HCT116 (cell line): ENCODE measurements around the gene ZNF425. TPM values are rescaled to one million over a fixed set of nuclear protein-coding genes. Genes with fewer than 3 reads are reported as not detected.

Experiments
- ATAC-seq: fragments of 200-7000 bp; cut with Tn5 transposase; 2 replicates; pipeline ENCODE4 v1.9.1; 2020; ENCODE audit warnings: mild to moderate bottlenecking, moderate library complexity
- BruUV-seq: library from RNA; stranded (reverse); fragments of 400-500 nt; replicated peaks from 2 replicates; lab custom pipeline; 2021; lab: Mats Ljungman, UMichigan
- CTCF ChIA-PET: fragments of 300-600 bp; sonication (Branson Sonifier 250); formaldehyde crosslinking; loops from one replicate; lab custom pipeline; 2021; ENCODE audit warnings: antibody characterized with exemption; lab: Charles Lee
- POLR2A ChIA-PET: fragments of 300-600, 350-600 bp; sonication (Branson Sonifier 250); formaldehyde crosslinking; loops from one replicate; lab custom pipeline; 2021; ENCODE audit warnings: antibody characterized with exemption; lab: Charles Lee
- RAD21 ChIA-PET, 2 experiments: fragments of 300-600 bp; sonication (Branson Sonifier 250); formaldehyde crosslinking; loops; one replicate each; lab custom pipeline; 2023; ENCODE audit warnings: low total read pairs in 2 of 2; ENCODE audit not compliant: uncharacterized antibody in 2 of 2, unreplicated experiment in 2 of 2, low non-redundant PET in 1 of 2; lab: Charles Lee
- DNase-seq: peaks from one replicate; pipeline ENCODE4 v3.0.0-alpha.2; 2010; ENCODE audit warnings: low read depth, low spot score
- H2AFZ ChIP-seq: fragments of 200-600 bp; shearing (Covaris generic), sonication (generic); 2 replicates; pipeline ENCODE4 v1.6.1; 2017; ENCODE audit warnings: low read depth, mixed run types, mixed read lengths, antibody characterized with exemption, low read length; ENCODE audit not compliant: poor library complexity, severe bottlenecking
- H3K27ac ChIP-seq: 2 replicates; pipeline ENCODE4 v1.5.1; 2012; ENCODE audit warnings: low read depth, low read length
- H3K27me3 ChIP-seq: fragments of 200-600 bp; sonication (generic); 2 replicates; pipeline ENCODE4 v1.6.1; 2016; ENCODE audit warnings: mixed run types, low read length, mixed read lengths; ENCODE audit not compliant: insufficient read depth
- H3K36me3 ChIP-seq, 2 experiments: fragments of 200-500 bp in 1 of 2; fragments of 200-600 bp in 1 of 2; sonication (Bioruptor generic) in 1 of 2; sonication (generic) in 1 of 2; 2 replicates each; pipeline versions ENCODE4 v1.5.1 to v1.6.1; 2014 to 2016; ENCODE audit warnings: low read length in 2 of 2, inconsistent platforms in 1 of 2, mixed read lengths in 1 of 2, mixed run types in 1 of 2; ENCODE audit not compliant: insufficient read depth in 2 of 2, control insufficient read depth in 1 of 2
- H3K4me1 ChIP-seq, 2 experiments: fragments of 200-600 bp in 1 of 2; sonication (generic) in 1 of 2; 2 replicates each; pipeline versions ENCODE4 v1.5.1 to v1.6.1; 2012 to 2017; ENCODE audit warnings: low read length in 2 of 2, inconsistent platforms in 1 of 2, mild to moderate bottlenecking in 1 of 2, mixed read lengths in 1 of 2, mixed run types in 1 of 2, moderate library complexity in 1 of 2; ENCODE audit not compliant: insufficient read depth in 2 of 2, control insufficient read depth in 1 of 2
- H3K4me2 ChIP-seq: fragments of 200-600 bp; sonication (generic); 2 replicates; pipeline ENCODE4 v1.6.1; 2017; ENCODE audit warnings: mixed run types, low read length, mixed read lengths
- H3K4me3 ChIP-seq, 2 experiments: fragments of 200-600 bp in 1 of 2; sonication (generic) in 1 of 2; replicated peaks in 1 of 2; 2 replicates each; pipeline ENCODE4 v1.5.1; 2011 to 2016; ENCODE audit warnings: low read length in 2 of 2, control low read depth in 1 of 2, low read depth in 1 of 2, mild to moderate bottlenecking in 1 of 2, mixed read lengths in 1 of 2, mixed run types in 1 of 2
- H3K79me2 ChIP-seq: fragments of 200-600 bp; sonication (generic); 2 replicates; pipeline ENCODE4 v1.6.1; 2017; ENCODE audit warnings: mild to moderate bottlenecking, mixed run types, low read length, moderate library complexity, mixed read lengths; ENCODE audit not compliant: insufficient read depth
- H3K9ac ChIP-seq: fragments of 200-600 bp; sonication (generic); 2 replicates; pipeline ENCODE4 v1.6.1; 2016; ENCODE audit warnings: low read length, mixed read lengths
- H3K9me2 ChIP-seq: fragments of 200-600 bp; sonication (generic), shearing (Covaris generic); 2 replicates; pipeline ENCODE4 v1.6.1; 2017; ENCODE audit warnings: mixed run types, mild to moderate bottlenecking, moderate library complexity; ENCODE audit not compliant: insufficient read depth
- H3K9me3 ChIP-seq, 2 experiments: fragments of 200-500 bp in 1 of 2; fragments of 200-600 bp in 1 of 2; sonication (Bioruptor generic) in 1 of 2; sonication (generic) in 1 of 2; 2 replicates each; pipeline ENCODE4 v1.6.1; 2014 to 2017; ENCODE audit warnings: low read length in 2 of 2, mixed read lengths in 2 of 2, inconsistent platforms in 1 of 2, low read depth in 1 of 2, mild to moderate bottlenecking in 1 of 2, mixed run types in 1 of 2, moderate library complexity in 1 of 2; ENCODE audit not compliant: control insufficient read depth in 1 of 2, insufficient read depth in 1 of 2
- H4K20me1 ChIP-seq: fragments of 200-600 bp; sonication (generic), shearing (Covaris generic); 2 replicates; pipeline ENCODE4 v1.6.1; 2017; ENCODE audit warnings: mixed run types, mild to moderate bottlenecking, moderate library complexity; ENCODE audit not compliant: insufficient read depth
- ATF3 ChIP-seq: IDR thresholded peaks from 2 replicates; pipeline ENCODE4 v1.6.1; 2012
- CBX3 ChIP-seq: IDR thresholded peaks from 2 replicates; pipeline ENCODE4 v1.6.1; 2012; ENCODE audit warnings: low read depth
- CEBPB ChIP-seq: IDR thresholded peaks from 2 replicates; pipeline ENCODE4 v1.6.1; 2012; ENCODE audit warnings: low read depth
- CTCF ChIP-seq, 3 experiments: fragments of 200-600 bp in 1 of 3; sonication (generic) in 1 of 3; IDR thresholded peaks in 2 of 3; conservative IDR thresholded peaks in 1 of 3; 2 replicates each; pipeline ENCODE4 v1.5.1; 2012 to 2017; ENCODE audit warnings: low read depth in 2 of 3, low read length in 2 of 3, antibody characterized with exemption in 1 of 3, borderline replicate concordance in 1 of 3, control low read depth in 1 of 3, mild to moderate bottlenecking in 1 of 3, mixed read lengths in 1 of 3, mixed run types in 1 of 3, moderate library complexity in 1 of 3; ENCODE audit not compliant: insufficient read depth in 1 of 3
- EGR1 ChIP-seq: IDR thresholded peaks from 2 replicates; pipeline ENCODE4 v1.6.1; 2012; ENCODE audit warnings: low read depth
- EZH2 ChIP-seq: fragments of 200-600 bp; sonication (generic); IDR thresholded peaks from 2 replicates; pipeline ENCODE4 v1.6.1; 2017; ENCODE audit warnings: antibody characterized with exemption, mixed run types
- POLR2A ChIP-seq: IDR thresholded peaks from 2 replicates; pipeline ENCODE4 v1.7.0; 2011; ENCODE audit warnings: borderline replicate concordance; ENCODE audit not compliant: insufficient read depth, insufficient read length; ENCODE audit errors: extremely low read depth
- SIN3A ChIP-seq: IDR thresholded peaks from 2 replicates; pipeline ENCODE4 v1.6.1; 2012; ENCODE audit warnings: low read depth
- SP1 ChIP-seq: IDR thresholded peaks from 2 replicates; pipeline ENCODE4 v1.6.1; 2012; ENCODE audit warnings: low read depth
- TCF7L2 ChIP-seq: IDR thresholded peaks from 2 replicates; pipeline ENCODE4 v1.7.0; 2011; ENCODE audit warnings: borderline replicate concordance, inconsistent platforms; ENCODE audit not compliant: insufficient read depth, insufficient read length; ENCODE audit errors: extremely low read depth
- ZNF274 ChIP-seq: fragments of 200-500 bp; sonication (Bioruptor generic); IDR thresholded peaks from 2 replicates; pipeline ENCODE4 v1.6.1; 2014; ENCODE audit warnings: mild to moderate bottlenecking, low read depth, low read length, inconsistent platforms
- intact Hi-C: fragments of 100-400 bp; cut with micrococcal nuclease; formaldehyde crosslinking; loops from 2 replicates; pipeline ENCODE4 v1.10.0; 2022
- total RNA-seq: library from RNA; stranded (reverse); gene quantifications from one replicate; pipeline ENCODE4 v1.2.1, GENCODE V29; 2021; ENCODE audit not compliant: unreplicated experiment
- TF ChIP-seq, protein P1 (sequence below): IDR thresholded peaks from 2 replicates; pipeline ENCODE4 v1.6.1; 2012; ENCODE audit warnings: low read depth

ZNF425 gene
- total RNA-seq, 1 experiment from 2014 or later, result 2.1 TPM

GRCh38 chr7:149077594-149077993 lies 48.5 kb downstream of the ZNF425 start:
- H4K20me1 ChIP-seq, result 0 out of 2 replicates have a peak, but pooled peaks cover 4% of the 10 kb centered on the region
- H2AFZ ChIP-seq, result no peak overlapping the region
- CTCF ChIA-PET, result interaction anchor here (1.7 kb wide), 1 partner anchor 12 kb away, joined by 5 read pairs; no protein-coding TSS in a partner anchor
- no peak for ATAC-seq
- POLR2A ChIA-PET, result no interaction called here
- H3K4me3 ChIP-seq, result no peak overlapping the region
- H3K79me2 ChIP-seq, result peaks cover 23% of the 10 kb centered on the region
- intact Hi-C loops, result no loop called here
- TF ChIP-seq CTCF (IDR thresholded peaks at IDR 0.05 in 2 of 3, conservative IDR thresholded peaks at IDR 0.05 in 1 of 3; ENCODE audit: borderline replicate concordance in 1 of 3, insufficient read depth in 1 of 3, low read depth in 2 of 3, low read length in 2 of 3) (no peak), ATF3 (no peak), SP1 (no peak), CBX3 (no peak), CEBPB (no peak), POLR2A (no peak), EZH2 (no peak), TCF7L2 (no peak), SIN3A (no peak), ZNF274 (no peak), EGR1 (no peak)
- TF ChIP-seq, protein P1, sequence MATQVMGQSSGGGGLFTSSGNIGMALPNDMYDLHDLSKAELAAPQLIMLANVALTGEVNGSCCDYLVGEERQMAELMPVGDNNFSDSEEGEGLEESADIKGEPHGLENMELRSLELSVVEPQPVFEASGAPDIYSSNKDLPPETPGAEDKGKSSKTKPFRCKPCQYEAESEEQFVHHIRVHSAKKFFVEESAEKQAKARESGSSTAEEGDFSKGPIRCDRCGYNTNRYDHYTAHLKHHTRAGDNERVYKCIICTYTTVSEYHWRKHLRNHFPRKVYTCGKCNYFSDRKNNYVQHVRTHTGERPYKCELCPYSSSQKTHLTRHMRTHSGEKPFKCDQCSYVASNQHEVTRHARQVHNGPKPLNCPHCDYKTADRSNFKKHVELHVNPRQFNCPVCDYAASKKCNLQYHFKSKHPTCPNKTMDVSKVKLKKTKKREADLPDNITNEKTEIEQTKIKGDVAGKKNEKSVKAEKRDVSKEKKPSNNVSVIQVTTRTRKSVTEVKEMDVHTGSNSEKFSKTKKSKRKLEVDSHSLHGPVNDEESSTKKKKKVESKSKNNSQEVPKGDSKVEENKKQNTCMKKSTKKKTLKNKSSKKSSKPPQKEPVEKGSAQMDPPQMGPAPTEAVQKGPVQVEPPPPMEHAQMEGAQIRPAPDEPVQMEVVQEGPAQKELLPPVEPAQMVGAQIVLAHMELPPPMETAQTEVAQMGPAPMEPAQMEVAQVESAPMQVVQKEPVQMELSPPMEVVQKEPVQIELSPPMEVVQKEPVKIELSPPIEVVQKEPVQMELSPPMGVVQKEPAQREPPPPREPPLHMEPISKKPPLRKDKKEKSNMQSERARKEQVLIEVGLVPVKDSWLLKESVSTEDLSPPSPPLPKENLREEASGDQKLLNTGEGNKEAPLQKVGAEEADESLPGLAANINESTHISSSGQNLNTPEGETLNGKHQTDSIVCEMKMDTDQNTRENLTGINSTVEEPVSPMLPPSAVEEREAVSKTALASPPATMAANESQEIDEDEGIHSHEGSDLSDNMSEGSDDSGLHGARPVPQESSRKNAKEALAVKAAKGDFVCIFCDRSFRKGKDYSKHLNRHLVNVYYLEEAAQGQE, result no peak
- peaks cover 0 to 15% of the 10 kb centered on the region in 2 experiments; a peak in 1 of 4 replicates for H3K36me3 ChIP-seq
- H3K27ac ChIP-seq, result no peak overlapping the region
- H3K27me3 ChIP-seq, result no peaks in the 10 kb centered on the region
- BruUV-seq, result no TSS peak
- H3K9me2 ChIP-seq, result no peaks in the 10 kb centered on the region
- no peaks in the 10 kb centered on the region for H3K9me3 ChIP-seq
- H3K4me1 ChIP-seq, result peaks cover 4 to 7% of the 10 kb centered on the region in 2 experiments; a peak in 3 of 4 replicates
- no peak overlapping the region for H3K4me2 ChIP-seq
- H3K9ac ChIP-seq, result no peak overlapping the region
- RAD21 ChIA-PET, result no interaction called here
- no peak for DNase-seq
